Loucy (cell line): ENCODE data around the gene ZNF74.
A peak's percentile ranks its signal among the peaks of the same experiment; 100 is the strongest.
"Not testable (repeated sequence)": the region's sequence is repeated elsewhere in the genome, so short reads cannot be mapped to it uniquely, and the experiment has no call there.

ENCODE experiments used
- H2AFZ ChIP-seq: fragments of 200-600 bp; sonication (generic); 2 replicates; pipeline ENCODE4 v1.6.0; 2016; ENCODE audit warnings: antibody characterized with exemption, mild to moderate bottlenecking, low read length, moderate library complexity
- H3F3A ChIP-seq: fragments of 200-600 bp; 2 replicates; pipeline ENCODE4 v1.6.0; 2016; ENCODE audit warnings: antibody characterized with exemption, low read depth, mild to moderate bottlenecking
- H3K27me3 ChIP-seq: fragments of 200-600 bp; sonication (generic); 2 replicates; pipeline ENCODE4 v1.6.1; 2014; ENCODE audit warnings: low read length, mild to moderate bottlenecking; ENCODE audit not compliant: insufficient read depth, poor library complexity, severe bottlenecking
- H3K36me3 ChIP-seq: fragments of 200-600 bp; sonication (generic); 2 replicates; pipeline ENCODE4 v1.6.1; 2016; ENCODE audit warnings: low read length; ENCODE audit not compliant: insufficient read depth
- H3K4me1 ChIP-seq: fragments of 200-600 bp; sonication (generic); 2 replicates; pipeline ENCODE4 v1.5.1; 2014; ENCODE audit warnings: low read length, mild to moderate bottlenecking; ENCODE audit not compliant: insufficient read depth, poor library complexity, severe bottlenecking
- H3K4me2 ChIP-seq: fragments of 200-600 bp; sonication (generic); 2 replicates; pipeline ENCODE4 v1.6.0; 2014; ENCODE audit warnings: antibody characterized with exemption, low read length, low read depth, mild to moderate bottlenecking; ENCODE audit not compliant: poor library complexity, severe bottlenecking
- H3K4me3 ChIP-seq: fragments of 200-600 bp; sonication (generic); 2 replicates; pipeline ENCODE4 v1.5.1; 2014; ENCODE audit warnings: low read length, mild to moderate bottlenecking, mixed read lengths; ENCODE audit not compliant: poor library complexity, severe bottlenecking
- H3K79me2 ChIP-seq: fragments of 200-600 bp; sonication (generic); 2 replicates; pipeline ENCODE4 v1.6.1; 2014; ENCODE audit warnings: low read length; ENCODE audit not compliant: insufficient read depth
- H3K9ac ChIP-seq: fragments of 200-600 bp; sonication (generic); 2 replicates; pipeline ENCODE4 v1.6.0; 2014; ENCODE audit warnings: mild to moderate bottlenecking, low read depth, low read length, moderate library complexity; ENCODE audit not compliant: poor library complexity, severe bottlenecking
- H3K9me2 ChIP-seq: fragments of 200-600 bp; sonication (generic); replicated peaks from 2 replicates; pipeline ENCODE4 v1.6.1; 2016; ENCODE audit warnings: low read depth, low read length, mixed read lengths
- H3K9me3 ChIP-seq: fragments of 200-600 bp; sonication (generic); 2 replicates; pipeline ENCODE4 v1.6.1; 2014; ENCODE audit warnings: mild to moderate bottlenecking, antibody characterized with exemption, low read length, low read depth; ENCODE audit not compliant: insufficient read depth
- H4K20me1 ChIP-seq: fragments of 200-600 bp; sonication (generic); 2 replicates; pipeline ENCODE4 v1.6.0; 2014; ENCODE audit warnings: antibody characterized with exemption, low read length, mild to moderate bottlenecking; ENCODE audit not compliant: insufficient read depth, poor library complexity, severe bottlenecking
- CTCF ChIP-seq: fragments of 200-600 bp; sonication (generic); conservative IDR thresholded peaks from 2 replicates; pipeline ENCODE4 v1.5.1; 2014; ENCODE audit warnings: mild to moderate bottlenecking, antibody characterized with exemption, low read length
- EZH2phosphoT487 ChIP-seq: fragments of 200-600 bp; IDR thresholded peaks from 2 replicates; pipeline ENCODE4 v1.6.1; 2018; ENCODE audit warnings: antibody characterized with exemption, mild to moderate bottlenecking, moderate library complexity, borderline replicate concordance

The ZNF74 gene

GRCh38 chr22:20390394-20390907 is 3.5 kb upstream of the ZNF74 start:
- Histone ChIP-seq H3K4me3 (no peak overlapping the region), H3K9ac (no peak overlapping the region), H3K4me1 (peaks cover 11% of the 10 kb centered on the region), H4K20me1 (peaks cover 4% of the 10 kb centered on the region), H3K9me3 (no peaks in the 10 kb centered on the region), H3K27me3 (peaks cover 5% of the 10 kb centered on the region), H3K36me3 (no peaks in the 10 kb centered on the region), H2AFZ (no peak overlapping the region; the same call in 1 of the 2 replicates), H3F3A (no peaks in the 10 kb centered on the region), H3K9me2 (no peaks in the 10 kb centered on the region), H3K4me2 (no peak overlapping the region), H3K79me2 (peaks cover 14% of the 10 kb centered on the region; the same call in 1 of the 2 replicates)
- TF ChIP-seq CTCF (no peak), EZH2phosphoT487 (no peak)

- H2AFZ ChIP-seq: no peak overlapping the region
- H3F3A ChIP-seq: no peaks in the 10 kb centered on the region
- H3K4me1 ChIP-seq: peaks cover 19% of the 10 kb centered on the region
- H3K9ac ChIP-seq: no peak overlapping the region
- TF ChIP-seq EZH2phosphoT487: no peak
- peaks cover under 1% of the 10 kb centered on the region for H3K27me3 ChIP-seq
- H4K20me1 ChIP-seq: peaks cover 4% of the 10 kb centered on the region
- peaks cover 22% of the 10 kb centered on the region; the same call in 1 of the 2 replicates for H3K79me2 ChIP-seq
- no peak overlapping the region for H3K4me2 ChIP-seq
- no peaks in the 10 kb centered on the region for H3K36me3 ChIP-seq
- no peaks in the 10 kb centered on the region for H3K9me3 ChIP-seq
- no peak overlapping the region for H3K4me3 ChIP-seq
- H3K9me2 ChIP-seq: no peaks in the 10 kb centered on the region
Observed at GRCh38 chr22:20391222-20391621, 2.7 kb upstream of the ZNF74 start.

GRCh38 chr22:20392365-20392881 is 1.5 kb upstream of the ZNF74 start:
- Histone ChIP-seq H3K79me2 (peaks cover 34% of the 10 kb centered on the region), H3K4me1 (peaks cover 29% of the 10 kb centered on the region)
- H3K27me3 ChIP-seq, H3K36me3 ChIP-seq, H4K20me1 ChIP-seq, H3K4me3 ChIP-seq, H3K9ac ChIP-seq, H3K4me2 ChIP-seq, H2AFZ ChIP-seq, H3F3A ChIP-seq, H3K9me3 ChIP-seq, H3K9me2 ChIP-seq: not testable (repeated sequence)

GRCh38 chr22:20392983-20393704 is 807 bp upstream of the ZNF74 start:
- H2AFZ ChIP-seq: peak overlapping the region; percentile 93
- H3K4me3 ChIP-seq: peak overlapping the region; percentile 97
- H3K9me2 ChIP-seq: no peaks in the 10 kb centered on the region
- peak overlapping the region; percentile 80 for H3K4me2 ChIP-seq
- H3K9me3 ChIP-seq: no peaks in the 10 kb centered on the region
- no peaks in the 10 kb centered on the region for H3K36me3 ChIP-seq
- H3K79me2 ChIP-seq: peaks cover 39% of the 10 kb centered on the region
- peak overlapping the region; percentile 90 for H3K9ac ChIP-seq
- TF ChIP-seq CTCF (no peak), EZH2phosphoT487 (no peak)
- H4K20me1 ChIP-seq: peaks cover 7% of the 10 kb centered on the region
- 0 out of 2 replicates have a peak, but pooled peaks cover 4% of the 10 kb centered on the region for H3F3A ChIP-seq
- peaks cover 29% of the 10 kb centered on the region for H3K4me1 ChIP-seq
- H3K27me3 ChIP-seq: no peaks in the 10 kb centered on the region
